LNCaP clone FGC (cell line): Measurements from ENCODE around the gene MRPL19.
"Not testable (repeated sequence)": the region's sequence is repeated elsewhere in the genome, so short reads cannot be mapped to it uniquely, and the experiment has no call there.

Source experiments
- DNase-seq: peaks from one replicate; pipeline ENCODE4 v3.0.0-alpha.2; 2011; ENCODE audit warnings: low read depth
- H3K4me3 ChIP-seq: 2 replicates; pipeline ENCODE4 v1.5.1; 2011; ENCODE audit warnings: mild to moderate bottlenecking, low read depth, low read length, control low read depth
- CTCF ChIP-seq: IDR thresholded peaks from 2 replicates; pipeline ENCODE4 v1.5.1; 2012; ENCODE audit warnings: mild to moderate bottlenecking; ENCODE audit not compliant: control insufficient read depth, insufficient read depth; ENCODE audit errors: extremely low read depth

Gene MRPL19

GRCh38 chr2:75657798-75658197 is 11.2 kb downstream of the MRPL19 start:
- no peak for DNase-seq
- H3K4me3 ChIP-seq = no peak overlapping the region
- no peak for TF ChIP-seq CTCF

GRCh38 chr2:75666911-75667310 is 20.3 kb downstream of the MRPL19 start:
- no peak overlapping the region for H3K4me3 ChIP-seq
- DNase-seq = no peak
- TF ChIP-seq CTCF = no peak

GRCh38 chr2:75667884-75668283 is 21.3 kb downstream of the MRPL19 start:
- no peak overlapping the region for H3K4me3 ChIP-seq
- TF ChIP-seq CTCF = no peak
- no peak for DNase-seq

GRCh38 chr2:75675423-75675822 is 28.8 kb downstream of the MRPL19 start:
- DNase-seq, H3K4me3 ChIP-seq: not testable (repeated sequence)

GRCh38 chr2:75675908-75676307 is 29.3 kb downstream of the MRPL19 start:
- TF ChIP-seq CTCF = no peak
- DNase-seq = no peak
- H3K4me3 ChIP-seq = no peak overlapping the region

- DNase-seq = no peak
- no peak overlapping the region for H3K4me3 ChIP-seq
- no peak for TF ChIP-seq CTCF
These were observed 29.9 kb downstream of the MRPL19 start for GRCh38 chr2:75676464-75676863.

- no peak for DNase-seq
- no peak overlapping the region for H3K4me3 ChIP-seq
- TF ChIP-seq CTCF = no peak
These were observed 33.0 kb downstream of the MRPL19 start for GRCh38 chr2:75679556-75679955.

- H3K4me3 ChIP-seq = no peak overlapping the region
- DNase-seq = no peak
- no peak for TF ChIP-seq CTCF
These were observed 33.8 kb downstream of the MRPL19 start for GRCh38 chr2:75680402-75680801.

- DNase-seq, H3K4me3 ChIP-seq: not testable (repeated sequence)
These were observed 36.8 kb downstream of the MRPL19 start for GRCh38 chr2:75683430-75683829.
